Stimulated activated CD8-positive, alpha-beta memory T cell treated with anti-CD3 and anti-CD28 coated beads, Interleukin-2, amount 100 ng/mL, for 1 hour (primary cell): ENCODE data around the gene FLCN.
"Not testable (repeated sequence)": the region's sequence is repeated elsewhere in the genome, so short reads cannot be mapped to it uniquely, and the experiment has no call there.

Source experiments
- DNase-seq, 2 donors: peaks; one replicate each; pipeline ENCODE4 v3.0.0-alpha.2; 2020; ENCODE audit warnings: low read depth in 2 of 2

Gene FLCN

GRCh38 chr17:17186051-17186450 is 50.9 kb downstream of the FLCN start:
- no peak for DNase-seq

- DNase-seq = not testable (repeated sequence)
These were observed 51.8 kb downstream of the FLCN start for GRCh38 chr17:17184985-17185757.

GRCh38 chr17:17183744-17184143 is 53.2 kb downstream of the FLCN start:
- DNase-seq = no peak

- no peak for DNase-seq
These were observed 54.3 kb downstream of the FLCN start for GRCh38 chr17:17182598-17183136.

GRCh38 chr17:17181666-17182597 is 55.0 kb downstream of the FLCN start:
- no peak for DNase-seq

GRCh38 chr17:17180741-17181525 is 56.0 kb downstream of the FLCN start:
- DNase-seq = no peak

- no peak for DNase-seq
These were observed 56.8 kb downstream of the FLCN start for GRCh38 chr17:17180141-17180603.

- no peak for DNase-seq
These were observed 57.6 kb downstream of the FLCN start for GRCh38 chr17:17179371-17179827.

- no peak for DNase-seq
These were observed 59.8 kb downstream of the FLCN start for GRCh38 chr17:17177176-17177575.

- DNase-seq = no peak
These were observed 60.6 kb downstream of the FLCN start for GRCh38 chr17:17176341-17176740.

GRCh38 chr17:17175917-17176316 is 61.1 kb downstream of the FLCN start:
- no peak for DNase-seq

GRCh38 chr17:17175340-17175739 is 61.6 kb downstream of the FLCN start:
- no peak for DNase-seq

- DNase-seq = no peak
These were observed 63.0 kb downstream of the FLCN start for GRCh38 chr17:17173921-17174320.

- DNase-seq = no peak
These were observed 64.0 kb downstream of the FLCN start for GRCh38 chr17:17172990-17173389.

GRCh38 chr17:17172001-17172939 is 64.7 kb downstream of the FLCN start:
- DNase-seq = no peak

GRCh38 chr17:17171186-17171585 is 65.8 kb downstream of the FLCN start:
- DNase-seq = no peak

GRCh38 chr17:17170346-17170985 is 66.5 kb downstream of the FLCN start:
- no peak for DNase-seq

- no peak for DNase-seq
These were observed 67.6 kb downstream of the FLCN start for GRCh38 chr17:17169396-17169795.

GRCh38 chr17:17168401-17168800 is 68.6 kb downstream of the FLCN start:
- DNase-seq = no peak

- DNase-seq = no peak
These were observed 69.0 kb downstream of the FLCN start for GRCh38 chr17:17167986-17168385.
